Measurements from ENCODE around the gene TMC8. TPM values are rescaled to one million over a fixed set of nuclear protein-coding genes. Genes with fewer than 3 reads are reported as not detected.

TMC8 gene
- total and polyA plus RNA-seq, 2 of the 8 experiments (the other 6 are each of a cell fraction or from before 2014, with no cell fraction given) = 1.00 to 2.8 TPM

- no peak for TF ChIP-seq CHD7 (IDR thresholded peaks at IDR 0.05; ENCODE audit: insufficient replicate concordance, low read length)
Observed at GRCh38 chr17:78103311-78103710, 27.3 kb upstream of the TMC8 start (continued).

Measured in H1 (cell line).